Duodenal mucosa (tissue), 2 donors: ENCODE results near the gene ETV6.

ENCODE experiments used
- H3K27ac ChIP-seq: one replicate; pipeline ENCODE4 v1.7.0; 2013; ENCODE audit warnings: low read depth, low read length
- H3K27me3 ChIP-seq, 2 donors: one replicate each; pipeline ENCODE4 v1.7.0; 2013; ENCODE audit warnings: low read length in 2 of 2, control low read depth in 1 of 2; ENCODE audit not compliant: insufficient read depth in 2 of 2, control insufficient read depth in 1 of 2
- H3K36me3 ChIP-seq, 2 donors: one replicate each; pipeline ENCODE4 v1.7.0; 2013; ENCODE audit warnings: low read length in 2 of 2, control low read depth in 1 of 2; ENCODE audit not compliant: insufficient read depth in 2 of 2, control insufficient read depth in 1 of 2
- H3K4me1 ChIP-seq, 2 donors: one replicate each; pipeline ENCODE4 v1.7.0; 2013; ENCODE audit warnings: low read length in 2 of 2, control low read depth in 1 of 2; ENCODE audit not compliant: insufficient read depth in 2 of 2, control insufficient read depth in 1 of 2
- H3K4me3 ChIP-seq, 2 donors: one replicate each; pipeline ENCODE4 v1.7.0; 2013; ENCODE audit warnings: low read length in 2 of 2, low read depth in 1 of 2
- H3K9ac ChIP-seq, 2 donors: one replicate each; pipeline ENCODE4 v1.7.0; 2013; ENCODE audit warnings: low read length in 2 of 2, low read depth in 1 of 2
- H3K9me3 ChIP-seq, 2 donors: one replicate each; pipeline ENCODE4 v1.7.0; 2013; ENCODE audit warnings: low read length in 2 of 2, control low read depth in 1 of 2; ENCODE audit not compliant: control insufficient read depth in 1 of 2

ETV6 gene

GRCh38 chr12:11649413-11650285, at the start of gene ETV6:
Gene ETV6 (plus strand): TSS chr12:11649674. CDS start chr12:11650128, 454 bp downstream.
- Histone ChIP-seq H3K27me3 (no peaks in the 10 kb centered on the region), H3K9me3 (no peaks in the 10 kb centered on the region), H3K4me1 (peaks cover 24 to 30% of the 10 kb centered on the region in 2 donors), H3K36me3 (no peaks in the 10 kb centered on the region), H3K27ac (peak within 1 kb of the TSS; percentile 93), H3K9ac (peak within 1 kb of the TSS; percentile 69 to 93), H3K4me3 (peak within 1 kb of the TSS; percentile 79 to 95)

- no peaks in the 10 kb centered on the region for H3K27me3 ChIP-seq
- H3K36me3 ChIP-seq: no peaks in the 10 kb centered on the region
- H3K27ac ChIP-seq: no peak overlapping the region
- no peaks in the 10 kb centered on the region for H3K9me3 ChIP-seq
- no peak overlapping the region for H3K9ac ChIP-seq
- no peaks in the 10 kb centered on the region for H3K4me1 ChIP-seq
- H3K4me3 ChIP-seq: no peak overlapping the region
Measured at GRCh38 chr12:11600199-11600598, 49.3 kb upstream of the ETV6 start.

DNA sequence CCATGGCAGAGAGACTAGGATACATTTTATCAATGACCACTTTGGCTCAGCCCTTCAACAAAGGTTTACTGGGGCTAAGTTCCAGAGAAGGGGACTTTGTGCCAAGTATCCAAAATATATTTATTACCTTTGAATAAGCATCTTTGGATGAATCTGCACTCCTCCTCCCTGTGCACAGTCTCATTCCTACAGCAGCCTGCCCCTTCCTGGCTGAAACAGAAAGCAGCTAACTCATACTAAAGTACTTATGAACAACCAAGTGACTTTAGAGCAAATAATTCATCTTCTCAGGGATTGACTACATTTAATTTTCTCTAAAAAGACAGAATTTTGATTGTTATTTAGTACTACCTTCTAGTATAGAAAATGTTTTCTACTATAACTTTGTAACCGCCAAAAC, 47.8 kb upstream of the ETV6 start:
- H3K27me3 ChIP-seq: no peaks in the 10 kb centered on the region
- no peak overlapping the region for H3K9ac ChIP-seq
- H3K27ac ChIP-seq: no peak overlapping the region
- H3K4me1 ChIP-seq: no peaks in the 10 kb centered on the region
- H3K36me3 ChIP-seq: no peaks in the 10 kb centered on the region
- no peak overlapping the region for H3K4me3 ChIP-seq
- H3K9me3 ChIP-seq: no peaks in the 10 kb centered on the region

DNA sequence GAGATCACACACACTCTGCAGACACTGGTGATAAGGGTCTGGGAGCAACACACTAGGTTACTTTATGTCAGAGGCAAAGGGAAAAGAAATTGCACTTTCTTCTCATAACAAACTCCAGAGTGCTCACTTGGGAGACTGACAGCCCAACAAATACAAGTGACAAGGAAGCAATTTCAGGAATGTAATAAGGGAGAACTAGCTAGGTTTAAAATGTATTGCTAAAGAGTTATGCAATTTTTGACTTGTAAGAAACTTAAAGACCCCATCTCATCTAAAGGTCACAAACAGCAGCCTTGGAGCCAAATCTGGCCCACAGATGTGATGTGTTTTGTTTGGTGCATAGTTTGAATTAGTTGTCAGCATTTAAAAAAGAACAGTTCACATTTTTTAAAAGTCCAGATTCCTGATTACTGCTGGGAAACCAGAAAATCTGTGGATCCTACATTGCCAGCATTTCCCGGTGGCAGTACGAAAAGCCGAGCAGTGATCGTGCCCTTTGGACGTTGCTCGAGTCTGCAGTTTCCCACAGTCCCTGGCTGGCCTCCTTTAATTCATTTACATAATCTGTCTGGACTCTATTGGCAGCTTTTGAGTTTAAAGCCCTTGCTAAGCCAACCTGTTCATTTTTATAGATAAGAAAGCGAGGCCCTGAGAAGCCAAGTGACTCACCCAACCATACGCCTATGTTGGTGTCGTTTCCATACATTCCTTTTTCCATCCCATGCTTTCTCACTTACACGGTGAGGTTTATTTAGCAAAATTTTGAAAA, 42.0 kb upstream of the ETV6 start:
- no peaks in the 10 kb centered on the region for H3K27me3 ChIP-seq
- no peak overlapping the region for H3K27ac ChIP-seq
- peaks cover 8 to 12% of the 10 kb centered on the region in 2 donors for H3K4me1 ChIP-seq
- no peak overlapping the region for H3K9ac ChIP-seq
- H3K36me3 ChIP-seq: no peaks in the 10 kb centered on the region
- H3K4me3 ChIP-seq: no peak overlapping the region
- no peaks in the 10 kb centered on the region for H3K9me3 ChIP-seq

- no peaks in the 10 kb centered on the region for H3K27me3 ChIP-seq
- H3K9me3 ChIP-seq: no peaks in the 10 kb centered on the region
- no peak overlapping the region for H3K9ac ChIP-seq
- no peak overlapping the region for H3K27ac ChIP-seq
- no peak overlapping the region for H3K4me3 ChIP-seq
- peaks cover 8 to 12% of the 10 kb centered on the region in 2 donors for H3K4me1 ChIP-seq
- no peaks in the 10 kb centered on the region for H3K36me3 ChIP-seq
Measured at GRCh38 chr12:11609045-11609444, 40.4 kb upstream of the ETV6 start.

GRCh38 chr12:11615481-11615880, 34.0 kb upstream of the ETV6 start:
- Histone ChIP-seq H3K4me1 (no peaks in the 10 kb centered on the region), H3K27ac (no peak overlapping the region), H3K36me3 (no peaks in the 10 kb centered on the region), H3K27me3 (no peaks in the 10 kb centered on the region), H3K4me3 (no peak overlapping the region), H3K9ac (no peak overlapping the region), H3K9me3 (no peaks in the 10 kb centered on the region)

DNA sequence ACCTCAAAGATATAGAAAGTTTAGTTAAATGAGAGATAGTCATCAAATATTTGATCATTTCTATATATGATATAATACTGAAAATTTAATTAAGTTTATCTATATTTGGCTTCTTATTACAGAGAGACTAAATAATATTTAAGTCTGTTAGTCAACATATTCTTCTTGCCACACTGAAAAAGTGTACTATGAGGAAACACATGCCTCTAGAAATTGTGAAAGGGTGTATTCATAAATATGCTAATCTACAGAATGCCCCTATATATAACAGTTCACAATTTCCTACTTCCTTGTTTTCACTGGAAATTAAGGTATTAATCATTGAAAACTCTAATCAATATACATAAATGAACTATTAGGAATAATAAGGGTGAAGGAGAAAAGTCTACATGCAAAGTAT, 31.4 kb upstream of the ETV6 start:
- Histone ChIP-seq H3K9ac (no peak overlapping the region), H3K4me3 (no peak overlapping the region), H3K27me3 (no peaks in the 10 kb centered on the region), H3K4me1 (no peaks in the 10 kb centered on the region), H3K36me3 (no peaks in the 10 kb centered on the region), H3K9me3 (no peaks in the 10 kb centered on the region), H3K27ac (no peak overlapping the region)

GRCh38 chr12:11621797-11622423, 27.6 kb upstream of the ETV6 start:
- Histone ChIP-seq H3K27me3 (no peaks in the 10 kb centered on the region), H3K36me3 (no peaks in the 10 kb centered on the region), H3K4me1 (no peaks in the 10 kb centered on the region), H3K27ac (no peak overlapping the region), H3K4me3 (no peak overlapping the region), H3K9me3 (no peaks in the 10 kb centered on the region), H3K9ac (no peak overlapping the region)

GRCh38 chr12:11622876-11623281, 26.6 kb upstream of the ETV6 start:
- Histone ChIP-seq H3K9ac (no peak overlapping the region), H3K27ac (no peak overlapping the region), H3K27me3 (no peaks in the 10 kb centered on the region), H3K4me1 (no peaks in the 10 kb centered on the region), H3K36me3 (no peaks in the 10 kb centered on the region), H3K9me3 (no peaks in the 10 kb centered on the region), H3K4me3 (no peak overlapping the region)

- no peaks in the 10 kb centered on the region for H3K4me1 ChIP-seq
- H3K9me3 ChIP-seq: no peaks in the 10 kb centered on the region
- H3K27ac ChIP-seq: no peak overlapping the region
- no peak overlapping the region for H3K9ac ChIP-seq
- no peaks in the 10 kb centered on the region for H3K36me3 ChIP-seq
- no peak overlapping the region for H3K4me3 ChIP-seq
- no peaks in the 10 kb centered on the region for H3K27me3 ChIP-seq
Measured at GRCh38 chr12:11623382-11623781, 26.1 kb upstream of the ETV6 start.
